Measurements from ENCODE around the gene ARID4A. TPM values are rescaled to one million over a fixed set of nuclear protein-coding genes. Genes with fewer than 3 reads are reported as not detected.

ARID4A gene
- total and polyA plus RNA-seq, 9 of the 15 experiments (the other 6 are each of a cell fraction or from before 2014, with no cell fraction given), result 2.4 to 11.5 (median 8.7) TPM

GRCh38 chr14:58297762-58298476 is 436 bp upstream of the ARID4A start (continued):
- TF ChIP-seq MGA (IDR thresholded peaks at IDR 0.05) (no peak), ZNF644 (tag; IDR thresholded peaks at IDR 0.05; ENCODE audit: low read depth) (peak; percentile 99), TFE3 (CRISPR knock-in tag; IDR thresholded peaks at IDR 0.05) (no peak), IFI16 (CRISPR knock-in tag; IDR thresholded peaks at IDR 0.05) (peak; percentile 71; the same call in 1 of the 2 replicates), SMARCC2 (IDR thresholded peaks at IDR 0.05; ENCODE audit: low read depth) (no peak), CHD1 (IDR thresholded peaks at IDR 0.05; ENCODE audit: low read length) (no peak), ZNF444 (CRISPR knock-in tag; IDR thresholded peaks at IDR 0.05) (0 out of 2 replicates have a peak, but pooled peaks have one; percentile 33), HINFP (tag; conservative IDR thresholded peaks at IDR 0.05; ENCODE audit: low read depth) (peak; percentile 77), VEZF1 (CRISPR knock-in tag; IDR thresholded peaks at IDR 0.05) (peak; percentile 90), NCOA6 (IDR thresholded peaks at IDR 0.05) (no peak), SMAD4 (CRISPR knock-in tag; conservative IDR thresholded peaks at IDR 0.05) (peak; percentile 85)
